HepG2 (cell line): ENCODE measurements around the gene PLVAP. TPM values are rescaled to one million over a fixed set of nuclear protein-coding genes. Genes with fewer than 3 reads are reported as not detected.
A peak's percentile ranks its signal among the peaks of the same experiment; 100 is the strongest.

ENCODE experiments used
- ATAC-seq: fragments of 200-7000 bp; cut with Tn5 transposase; 3 replicates; pipeline ENCODE4 v1.9.1; 2020; ENCODE audit warnings: mild to moderate bottlenecking, moderate library complexity
- BruUV-seq: library from RNA; stranded (reverse); fragments of 400-500 nt; replicated peaks from 2 replicates; lab custom pipeline; 2021; lab: Mats Ljungman, UMichigan
- CTCF ChIA-PET: fragments of 300-600 bp; formaldehyde crosslinking; extraction: SDS; loops from one replicate; lab custom pipeline; 2021; ENCODE audit warnings: low total read pairs, inconsistent platforms, low intra/inter-chr PET ratio; lab: Yijun Ruan, JAX
- POLR2A ChIA-PET: fragments of 350-600 bp; sonication (Branson Sonifier 250); formaldehyde crosslinking; loops from one replicate; lab custom pipeline; 2020; ENCODE audit warnings: antibody characterized with exemption, inconsistent platforms; lab: Yijun Ruan, JAX
- DNase-seq: peaks from one replicate; pipeline ENCODE4 v3.0.0-alpha.2; 2015; ENCODE audit warnings: low spot score
- FAIRE-seq: peaks from 3 replicates; lab custom pipeline; 2011; peaks lifted over from hg19 to GRCh38; lab: Jason Lieb, UNC
- H2AFZ ChIP-seq: one replicate; pipeline ENCODE4 v1.6.1; 2011; ENCODE audit warnings: low read length, inconsistent platforms
- H3K27ac ChIP-seq: fragments of 300-600 bp; 3 replicates; pipeline ENCODE4 v1.8.0; 2011; ENCODE audit warnings: mixed run types, mild to moderate bottlenecking, mixed read lengths, low read length, inconsistent platforms; ENCODE audit not compliant: insufficient read depth; ENCODE audit errors: extremely low read length
- H3K27me3 ChIP-seq, 2 experiments: fragments of 200-600 bp in 1 of 2; 2 replicates in 1 of 2; 3 replicates in 1 of 2; pipeline versions ENCODE4 v1.6.0 to v1.8.0; 2011; ENCODE audit warnings: low read length in 2 of 2, mild to moderate bottlenecking in 2 of 2, moderate library complexity in 2 of 2, inconsistent platforms in 1 of 2; ENCODE audit not compliant: insufficient read depth in 2 of 2, control insufficient read depth in 1 of 2
- H3K36me3 ChIP-seq, 2 experiments: fragments of 200-600 bp in 1 of 2; replicated peaks in 1 of 2; 2 replicates in 1 of 2; 3 replicates in 1 of 2; pipeline versions ENCODE4 v1.5.1 to v1.8.0; 2011; ENCODE audit warnings: low read length in 2 of 2, inconsistent platforms in 1 of 2; ENCODE audit not compliant: insufficient read depth in 2 of 2, control insufficient read depth in 1 of 2
- H3K4me1 ChIP-seq: 2 replicates; pipeline ENCODE4 v1.5.1; 2012; ENCODE audit warnings: low read length, inconsistent platforms; ENCODE audit not compliant: insufficient read depth
- H3K4me2 ChIP-seq: 2 replicates; pipeline ENCODE4 v1.6.0; 2011; ENCODE audit warnings: low read depth, low read length, inconsistent platforms
- H3K4me3 ChIP-seq, 3 experiments: fragments of 200-600 bp in 1 of 3; sonication (generic), shearing (Covaris generic) in 1 of 3; replicated peaks in 1 of 3; 2 replicates each; pipeline ENCODE4 v1.5.1; 2011 to 2016; ENCODE audit warnings: low read length in 3 of 3, inconsistent platforms in 2 of 3, low read depth in 2 of 3, mild to moderate bottlenecking in 2 of 3, control low read depth in 1 of 3, mixed read lengths in 1 of 3; ENCODE audit not compliant: insufficient read depth in 1 of 3
- H3K79me2 ChIP-seq: one replicate; pipeline ENCODE4 v1.6.1; 2011; ENCODE audit warnings: low read length, inconsistent platforms; ENCODE audit not compliant: insufficient read depth
- H3K9ac ChIP-seq: 2 replicates; pipeline ENCODE4 v1.6.0; 2011; ENCODE audit warnings: mild to moderate bottlenecking, low read depth, low read length, inconsistent platforms; ENCODE audit not compliant: insufficient read depth
- H3K9me3 ChIP-seq: 2 replicates; pipeline ENCODE4 v1.5.1; 2012; ENCODE audit warnings: mild to moderate bottlenecking, low read length
- H4K20me1 ChIP-seq: 2 replicates; pipeline ENCODE4 v1.6.0; 2011; ENCODE audit warnings: inconsistent platforms, mild to moderate bottlenecking, low read length, moderate library complexity; ENCODE audit not compliant: insufficient read depth
- CHD4 ChIP-seq: fragments of 200-600 bp; sonication (generic); IDR thresholded peaks from 2 replicates; pipeline ENCODE4 v1.7.0; 2017; ENCODE audit warnings: mild to moderate bottlenecking, low read length, borderline replicate concordance
- HNF1A ChIP-seq, 2 experiments: sonication (generic) in 1 of 2; formaldehyde crosslinking in 1 of 2; IDR thresholded peaks; 2 replicates each; pipeline versions ENCODE4 v1.4.0 to v1.6.1; 2016 to 2020; ENCODE audit warnings: borderline replicate concordance in 1 of 2, low read depth in 1 of 2, mild to moderate bottlenecking in 1 of 2, missing genetic modification reagents in 1 of 2
- KDM1A ChIP-seq: IDR thresholded peaks from 2 replicates; pipeline ENCODE4 v1.6.1; 2016; ENCODE audit warnings: missing compliant biosample characterization
- SOX5 ChIP-seq: IDR thresholded peaks from 2 replicates; pipeline ENCODE4 v1.6.1; 2016; ENCODE audit warnings: borderline replicate concordance
- SOX6 ChIP-seq, 2 experiments: fragments of 450-650 bp in 1 of 2; sonication (generic) in 1 of 2; formaldehyde crosslinking in 1 of 2; IDR thresholded peaks; 2 replicates each; pipeline versions ENCODE4 v1.4.0 to v1.6.1; 2017 to 2020; ENCODE audit warnings: antibody characterized with exemption in 1 of 2, mild to moderate bottlenecking in 1 of 2, missing genetic modification reagents in 1 of 2
- TSC22D2 ChIP-seq: sonication (generic); formaldehyde crosslinking; IDR thresholded peaks from 2 replicates; pipeline ENCODE4 v1.5.1; 2020; ENCODE audit warnings: missing genetic modification reagents, mild to moderate bottlenecking, borderline replicate concordance
- ZNF354B ChIP-seq: sonication (generic); formaldehyde crosslinking; IDR thresholded peaks from 2 replicates; pipeline ENCODE4 v1.8.0; 2022; ENCODE audit warnings: mild to moderate bottlenecking, missing genetic modification reagents
- WGBS: methylation state at CpG from one replicate; pipeline ENCODE4 v1.1.6; 2017; ENCODE audit warnings: low lambda C conversion rate; 5-methylcytosine and 5-hydroxymethylcytosine counted together
- in situ Hi-C: cut with HindIII; loops from 2 replicates; pipeline ENCODE4 v1.10.0; 2017; ENCODE audit warnings: low pct_unique_long_range_greater_than_20kb; ENCODE audit not compliant: extremely low pct_ligation_motif_present
- intact Hi-C: fragments of 100-400 bp; cut with micrococcal nuclease; formaldehyde crosslinking; loops from one replicate; pipeline ENCODE4 v1.10.0; 2022; ENCODE audit not compliant: unreplicated experiment
- polyA plus RNA-seq, 8 experiments: library from polyadenylated mRNA; depleted of rRNA in 3 of 8; stranded (reverse) in 7 of 8; unstranded in 1 of 8; fragments of >200 nt; fragmentation: Illumina TruSeq in 4 of 8; extraction: Trizol in 4 of 8; gene quantifications; 2 replicates each; pipeline versions ENCODE4 v1.2.1 to v1.2.3, GENCODE V29; 2011 to 2016; ENCODE audit warnings: low read depth in 4 of 8, missing spikeins in 1 of 8, mixed read lengths in 1 of 8; ENCODE audit not compliant: insufficient read depth in 1 of 8
- total RNA-seq, 5 experiments: library from RNA; depleted of rRNA; stranded (reverse); fragments of >200 nt; fragmentation: Illumina TruSeq; extraction: Trizol; gene quantifications; 2 replicates each; pipeline ENCODE4 v1.2.3, GENCODE V29; 2016; ENCODE audit warnings: low read depth in 1 of 5
- TF ChIP-seq, protein P1 (sequence below): sonication (generic); formaldehyde crosslinking; IDR thresholded peaks from 2 replicates; pipeline ENCODE4 v1.5.0; 2020; ENCODE audit warnings: missing genetic modification reagents, mild to moderate bottlenecking, borderline replicate concordance
- TF ChIP-seq, protein P2 (sequence below): sonication (generic); formaldehyde crosslinking; IDR thresholded peaks from 2 replicates; pipeline ENCODE4 v1.5.0; 2020; ENCODE audit warnings: mild to moderate bottlenecking, missing genetic modification reagents, moderate library complexity
- TF ChIP-seq, protein P3 (sequence below): sonication (generic); formaldehyde crosslinking; IDR thresholded peaks from 2 replicates; pipeline ENCODE4 v1.5.1; 2020; ENCODE audit warnings: mild to moderate bottlenecking, missing genetic modification reagents, moderate library complexity

Gene PLVAP
- total and polyA plus RNA-seq, 2 of the 13 experiments (the other 11 are each of a cell fraction or from before 2014, with no cell fraction given) = 0.26 TPM; not detected in 1

- ChIA-PET POLR2A (interaction anchor here (1.6 kb wide), 1 partner anchor 11 kb away, joined by 5 read pairs; the partner anchor contains the start of gene GTPBP3), CTCF (interaction anchor here (4.2 kb wide), 1 partner anchor 37 kb away, joined by 49 read pairs; no protein-coding TSS in a partner anchor)
- Histone ChIP-seq H3K36me3 (no peaks in the 10 kb centered on the region), H3K4me1 (peaks cover 19% of the 10 kb centered on the region; the same call in 1 of the 2 replicates), H3K9me3 (no peaks in the 10 kb centered on the region), H3K4me3 (no peak overlapping the region), H3K79me2 (no peaks in the 10 kb centered on the region), H3K4me2 (peak overlapping the region; percentile 33; the same call in 1 of the 2 replicates), H3K27ac (no peak overlapping the region), H3K27me3 (peaks cover 1 to 28% of the 10 kb centered on the region in 2 experiments; a peak in 3 of 5 replicates), H4K20me1 (no peaks in the 10 kb centered on the region), H3K9ac (no peak overlapping the region), H2AFZ (no peak overlapping the region)
- intact Hi-C loops = loop anchor here (10.0 kb wide), 1 partner anchor 116 kb away; the partner anchor contains the start of gene NXNL1
- FAIRE-seq = no peak
- BruUV-seq = no TSS peak
- ATAC-seq = peak; percentile 16; the same call in 1 of the 3 replicates
- peak; percentile 42 for DNase-seq
- WGBS = 2% methylated on average over 7 of the region's 12 CpGs
- in situ Hi-C loops = loop anchor here (5.0 kb wide), 1 partner anchor 39 kb away; no protein-coding TSS in a partner anchor
- no peak for TF ChIP-seq SOX6 (IDR thresholded peaks at IDR 0.05)
- 0 out of 2 replicates have a peak, but pooled peaks have one; percentile 10 for TF ChIP-seq SOX6 (CRISPR knock-in tag; IDR thresholded peaks at IDR 0.05)
- TF ChIP-seq CHD4 = no peak
- TF ChIP-seq, protein P1, sequence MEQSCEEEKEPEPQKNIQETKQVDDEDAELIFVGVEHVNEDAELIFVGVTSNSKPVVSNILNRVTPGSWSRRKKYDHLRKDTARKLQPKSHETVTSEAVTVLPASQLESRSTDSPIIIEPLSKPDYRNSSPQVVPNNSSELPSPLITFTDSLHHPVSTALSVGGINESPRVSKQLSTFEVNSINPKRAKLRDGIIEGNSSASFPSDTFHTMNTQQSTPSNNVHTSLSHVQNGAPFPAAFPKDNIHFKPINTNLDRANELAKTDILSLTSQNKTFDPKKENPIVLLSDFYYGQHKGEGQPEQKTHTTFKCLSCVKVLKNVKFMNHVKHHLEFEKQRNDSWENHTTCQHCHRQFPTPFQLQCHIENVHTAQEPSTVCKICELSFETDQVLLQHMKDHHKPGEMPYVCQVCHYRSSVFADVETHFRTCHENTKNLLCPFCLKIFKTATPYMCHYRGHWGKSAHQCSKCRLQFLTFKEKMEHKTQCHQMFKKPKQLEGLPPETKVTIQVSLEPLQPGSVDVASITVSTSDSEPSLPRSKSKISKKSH (CRISPR knock-in tag) = no peak
- TF ChIP-seq, protein P2, sequence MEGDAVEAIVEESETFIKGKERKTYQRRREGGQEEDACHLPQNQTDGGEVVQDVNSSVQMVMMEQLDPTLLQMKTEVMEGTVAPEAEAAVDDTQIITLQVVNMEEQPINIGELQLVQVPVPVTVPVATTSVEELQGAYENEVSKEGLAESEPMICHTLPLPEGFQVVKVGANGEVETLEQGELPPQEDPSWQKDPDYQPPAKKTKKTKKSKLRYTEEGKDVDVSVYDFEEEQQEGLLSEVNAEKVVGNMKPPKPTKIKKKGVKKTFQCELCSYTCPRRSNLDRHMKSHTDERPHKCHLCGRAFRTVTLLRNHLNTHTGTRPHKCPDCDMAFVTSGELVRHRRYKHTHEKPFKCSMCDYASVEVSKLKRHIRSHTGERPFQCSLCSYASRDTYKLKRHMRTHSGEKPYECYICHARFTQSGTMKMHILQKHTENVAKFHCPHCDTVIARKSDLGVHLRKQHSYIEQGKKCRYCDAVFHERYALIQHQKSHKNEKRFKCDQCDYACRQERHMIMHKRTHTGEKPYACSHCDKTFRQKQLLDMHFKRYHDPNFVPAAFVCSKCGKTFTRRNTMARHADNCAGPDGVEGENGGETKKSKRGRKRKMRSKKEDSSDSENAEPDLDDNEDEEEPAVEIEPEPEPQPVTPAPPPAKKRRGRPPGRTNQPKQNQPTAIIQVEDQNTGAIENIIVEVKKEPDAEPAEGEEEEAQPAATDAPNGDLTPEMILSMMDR (CRISPR knock-in tag) = peak; percentile 20; the same call in 1 of the 2 replicates
- TF ChIP-seq TSC22D2 (CRISPR knock-in tag) = no peak
- TF ChIP-seq ZNF354B = no peak
- TF ChIP-seq SOX5 (CRISPR knock-in tag) = 0 out of 2 replicates have a peak, but pooled peaks have one; percentile 25
- TF ChIP-seq, protein P3, sequence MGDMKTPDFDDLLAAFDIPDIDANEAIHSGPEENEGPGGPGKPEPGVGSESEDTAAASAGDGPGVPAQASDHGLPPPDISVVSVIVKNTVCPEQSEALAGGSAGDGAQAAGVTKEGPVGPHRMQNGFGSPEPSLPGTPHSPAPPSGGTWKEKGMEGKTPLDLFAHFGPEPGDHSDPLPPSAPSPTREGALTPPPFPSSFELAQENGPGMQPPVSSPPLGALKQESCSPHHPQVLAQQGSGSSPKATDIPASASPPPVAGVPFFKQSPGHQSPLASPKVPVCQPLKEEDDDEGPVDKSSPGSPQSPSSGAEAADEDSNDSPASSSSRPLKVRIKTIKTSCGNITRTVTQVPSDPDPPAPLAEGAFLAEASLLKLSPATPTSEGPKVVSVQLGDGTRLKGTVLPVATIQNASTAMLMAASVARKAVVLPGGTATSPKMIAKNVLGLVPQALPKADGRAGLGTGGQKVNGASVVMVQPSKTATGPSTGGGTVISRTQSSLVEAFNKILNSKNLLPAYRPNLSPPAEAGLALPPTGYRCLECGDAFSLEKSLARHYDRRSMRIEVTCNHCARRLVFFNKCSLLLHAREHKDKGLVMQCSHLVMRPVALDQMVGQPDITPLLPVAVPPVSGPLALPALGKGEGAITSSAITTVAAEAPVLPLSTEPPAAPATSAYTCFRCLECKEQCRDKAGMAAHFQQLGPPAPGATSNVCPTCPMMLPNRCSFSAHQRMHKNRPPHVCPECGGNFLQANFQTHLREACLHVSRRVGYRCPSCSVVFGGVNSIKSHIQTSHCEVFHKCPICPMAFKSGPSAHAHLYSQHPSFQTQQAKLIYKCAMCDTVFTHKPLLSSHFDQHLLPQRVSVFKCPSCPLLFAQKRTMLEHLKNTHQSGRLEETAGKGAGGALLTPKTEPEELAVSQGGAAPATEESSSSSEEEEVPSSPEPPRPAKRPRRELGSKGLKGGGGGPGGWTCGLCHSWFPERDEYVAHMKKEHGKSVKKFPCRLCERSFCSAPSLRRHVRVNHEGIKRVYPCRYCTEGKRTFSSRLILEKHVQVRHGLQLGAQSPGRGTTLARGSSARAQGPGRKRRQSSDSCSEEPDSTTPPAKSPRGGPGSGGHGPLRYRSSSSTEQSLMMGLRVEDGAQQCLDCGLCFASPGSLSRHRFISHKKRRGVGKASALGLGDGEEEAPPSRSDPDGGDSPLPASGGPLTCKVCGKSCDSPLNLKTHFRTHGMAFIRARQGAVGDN (CRISPR knock-in tag) = peak; percentile 32
- TF ChIP-seq KDM1A (CRISPR knock-in tag) = no peak
- no peak for TF ChIP-seq HNF1A (IDR thresholded peaks at IDR 0.05; ENCODE audit: low read depth)
- TF ChIP-seq HNF1A (CRISPR knock-in tag; IDR thresholded peaks at IDR 0.05; ENCODE audit: borderline replicate concordance) = no peak
These were observed 28.4 kb downstream of the PLVAP start for GRCh38 chr19:17348700-17349099.
